GM21390 (cell line): ENCODE results near the gene ARHGEF2.
"Not testable (repeated sequence)": the region's sequence is repeated elsewhere in the genome, so short reads cannot be mapped to it uniquely, and the experiment has no call there.

ENCODE experiments used
- ATAC-seq: cut with Tn5 transposase; IDR thresholded peaks from one replicate; pipeline ENCODE4 v1.9.1; 2021; ENCODE audit not compliant: unreplicated experiment

ARHGEF2 gene

GRCh38 chr1:155944444-155944799, 33.9 kb downstream of the ARHGEF2 start:
- ATAC-seq = no peak

- no peak for ATAC-seq
Measured at GRCh38 chr1:155942578-155943141, 35.7 kb downstream of the ARHGEF2 start.

GRCh38 chr1:155941845-155942531, 36.4 kb downstream of the ARHGEF2 start:
- no peak for ATAC-seq

GRCh38 chr1:155940993-155941844, 37.1 kb downstream of the ARHGEF2 start, which contains the start of gene RXFP4:
TSS of gene RXFP4 (plus strand) at chr1:155941638. CDS start at chr1:155941710, 72 bp downstream.
- no peak for ATAC-seq

GRCh38 chr1:155940482-155940992, 37.8 kb downstream of the ARHGEF2 start:
- no peak for ATAC-seq

GRCh38 chr1:155938220-155938627, 40.1 kb downstream of the ARHGEF2 start:
- no peak for ATAC-seq

- no peak for ATAC-seq
Measured at GRCh38 chr1:155934936-155935590, 43.3 kb downstream of the ARHGEF2 start.

GRCh38 chr1:155934097-155934935, 44.0 kb downstream of the ARHGEF2 start, which contains the start of gene KHDC4:
TSS of gene KHDC4 (minus strand) at chr1:155934413. CDS start at chr1:155934373, 40 bp downstream.
- ATAC-seq = peak; percentile 97

- no peak for ATAC-seq
Measured at GRCh38 chr1:155933591-155934096, 44.7 kb downstream of the ARHGEF2 start.

GRCh38 chr1:155932487-155932886, 45.9 kb downstream of the ARHGEF2 start:
- ATAC-seq = no peak

GRCh38 chr1:155932081-155932480, 46.3 kb downstream of the ARHGEF2 start:
- no peak for ATAC-seq

- no peak for ATAC-seq
Measured at GRCh38 chr1:155931332-155932038, 46.9 kb downstream of the ARHGEF2 start.

GRCh38 chr1:155930725-155931124, 47.6 kb downstream of the ARHGEF2 start:
- not testable (repeated sequence) for ATAC-seq

GRCh38 chr1:155929057-155929456, 49.3 kb downstream of the ARHGEF2 start:
- no peak for ATAC-seq

GRCh38 chr1:155925506-155925905, 52.8 kb downstream of the ARHGEF2 start:
- ATAC-seq = no peak

- ATAC-seq = no peak
Measured at GRCh38 chr1:155920717-155921116, 57.6 kb downstream of the ARHGEF2 start.

GRCh38 chr1:155919801-155920200, 58.5 kb downstream of the ARHGEF2 start:
- no peak for ATAC-seq

GRCh38 chr1:155918660-155919059, 59.7 kb downstream of the ARHGEF2 start:
- ATAC-seq = no peak
